Measurements from ENCODE around the gene SSPN. TPM values are rescaled to one million over a fixed set of nuclear protein-coding genes. Genes with fewer than 3 reads are reported as not detected.

The SSPN gene
- total and polyA plus RNA-seq, 9 of the 15 experiments (the other 6 are each of a cell fraction or from before 2014, with no cell fraction given), result 0.40 TPM; not detected in 8

GRCh38 chr12:26245175-26245942, 50.0 kb downstream of the SSPN start (continued):
- TF ChIP-seq NR2C2 (CRISPR knock-in tag; IDR thresholded peaks at IDR 0.05) (no peak), NR2C2 (tag; IDR thresholded peaks at IDR 0.05) (no peak), ATF7 (IDR thresholded peaks at IDR 0.05) (no peak), ZC3H8 (IDR thresholded peaks at IDR 0.05) (no peak)

GRCh38 chr12:26246483-26247164, 51.3 kb downstream of the SSPN start:
- Histone ChIP-seq H4K20me1 (replicated peaks; ENCODE audit: control insufficient read depth, insufficient read depth, low read length) (no peaks in the 10 kb centered on the region), H3K27ac (ENCODE audit: extremely low read depth, low read depth, low read length) (no peak overlapping the region), H3K4me2 (ENCODE audit: insufficient read depth, low read length) (no peak overlapping the region), H3K79me2 (ENCODE audit: control insufficient read depth, insufficient read depth, low read length) (no peaks in the 10 kb centered on the region), H3K36me3 (ENCODE audit: control insufficient read depth, insufficient read depth, low read length) (no peaks in the 10 kb centered on the region), H3K4me3 (no peak overlapping the region), H2AFZ (ENCODE audit: low read depth, low read length) (no peak overlapping the region), H3K9me3 (replicated peaks; ENCODE audit: control insufficient read depth, insufficient read depth, low read depth, low read length) (no peaks in the 10 kb centered on the region; the same call in 1 of the 2 replicates), H3K4me1 (replicated peaks in 1 of 2; ENCODE audit: control insufficient read depth in 2 of 2, insufficient read depth in 2 of 2, low read length in 2 of 2) (no peaks in the 10 kb centered on the region; a peak in 1 of 5 replicates), H3K27me3 (ENCODE audit: control insufficient read depth in 2 of 2, insufficient read depth in 2 of 2, low read length in 2 of 2) (no peaks in the 10 kb centered on the region), H3K9me1 (ENCODE audit: control insufficient read depth, insufficient read depth, low read length) (no peaks in the 10 kb centered on the region), H3K9ac (ENCODE audit: insufficient read depth in 1 of 2, low read depth in 2 of 2, low read length in 2 of 2) (no peak overlapping the region)
- ChIA-PET CTCF (ENCODE audit: low intra/inter-chr PET ratio) (no interaction called here), POLR2A (interaction anchor here (0.6 kb wide), 1 partner anchor 258 kb away, joined by 3 read pairs; no protein-coding TSS in a partner anchor)
- DNase-seq (ENCODE audit: extremely low read depth in 1 of 4, low spot score in 3 of 4) (no peak), FAIRE-seq (no peak), ATAC-seq (no peak)
- no TSS peak for BruUV-seq (replicated peaks)
- in situ Hi-C loops (cut with MboI) (no loop called here), intact Hi-C loops (cut with micrococcal nuclease) (no loop called here)
- 12% methylated on average over 3 of the region's 4 CpGs for WGBS (ENCODE audit: insufficient coverage, low coverage, missing lambda C conversion rate)
- TF ChIP-seq ZNF134 (CRISPR knock-in tag; conservative IDR thresholded peaks at IDR 0.05), result no peak
- TF ChIP-seq FOSL1 (tag; conservative IDR thresholded peaks at IDR 0.05), result peak; percentile 25; the same call in 1 of the 2 replicates
- no peak for TF ChIP-seq HCFC1 (IDR thresholded peaks at IDR 0.05; ENCODE audit: low read depth, low read length)
- TF ChIP-seq ZNF324 (CRISPR knock-in tag; IDR thresholded peaks at IDR 0.05), result no peak
- TF ChIP-seq GMEB1 (CRISPR knock-in tag; IDR thresholded peaks at IDR 0.05), result no peak
- TF ChIP-seq LEF1 (IDR thresholded peaks at IDR 0.05), result no peak

Data from K562 (cell line).